PC-3 (cell line): Measurements from ENCODE around the gene SNAPC2.

Experiments
- EZH2 ChIP-seq: fragments of 300-600 bp; sonication (generic); IDR thresholded peaks from one replicate; pipeline ENCODE4 v1.6.1; 2017; ENCODE audit warnings: antibody characterized with exemption, mild to moderate bottlenecking, low read length; ENCODE audit not compliant: unreplicated experiment
- EZH2phosphoT487 ChIP-seq: fragments of 300-600 bp; sonication (generic); IDR thresholded peaks from 2 replicates; pipeline ENCODE4 v1.6.1; 2018; ENCODE audit warnings: mild to moderate bottlenecking, antibody characterized with exemption, low read length, borderline replicate concordance
- TF ChIP-seq, protein P1 (sequence below): fragments of 300-600 bp; sonication (generic); conservative IDR thresholded peaks from 2 replicates; pipeline ENCODE4 v1.5.1; 2017; ENCODE audit warnings: antibody characterized with exemption, low read depth, mild to moderate bottlenecking, low read length

DNA sequence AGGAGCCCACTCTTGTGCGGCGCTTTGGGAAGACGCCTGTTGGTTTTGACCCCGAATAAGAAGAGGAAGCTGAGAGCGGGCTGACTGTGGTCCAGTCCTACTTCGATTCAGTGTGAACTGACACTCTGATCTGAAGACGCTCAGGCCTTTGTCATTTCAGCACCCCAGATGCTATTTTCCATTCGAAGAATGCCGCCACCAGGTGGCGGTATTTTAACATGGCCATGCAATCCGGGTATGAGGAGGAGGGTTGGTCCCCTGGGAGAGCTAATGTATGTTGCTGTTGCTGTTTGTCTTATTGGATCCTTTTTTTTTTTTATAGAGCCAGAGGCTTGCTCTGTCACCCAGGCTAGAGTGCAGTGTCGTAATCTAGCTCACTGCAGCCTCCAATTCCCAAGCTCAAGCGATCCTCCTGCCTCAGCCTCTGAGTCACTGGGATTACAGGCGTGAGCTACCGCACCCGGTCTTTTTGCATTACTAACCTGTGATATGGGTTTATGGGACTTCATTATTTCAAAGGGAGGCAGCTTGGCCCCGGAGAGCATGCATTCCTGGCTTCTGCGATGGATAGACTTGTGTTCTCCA lies 24.1 kb downstream of the SNAPC2 start:
- TF ChIP-seq, protein P1, sequence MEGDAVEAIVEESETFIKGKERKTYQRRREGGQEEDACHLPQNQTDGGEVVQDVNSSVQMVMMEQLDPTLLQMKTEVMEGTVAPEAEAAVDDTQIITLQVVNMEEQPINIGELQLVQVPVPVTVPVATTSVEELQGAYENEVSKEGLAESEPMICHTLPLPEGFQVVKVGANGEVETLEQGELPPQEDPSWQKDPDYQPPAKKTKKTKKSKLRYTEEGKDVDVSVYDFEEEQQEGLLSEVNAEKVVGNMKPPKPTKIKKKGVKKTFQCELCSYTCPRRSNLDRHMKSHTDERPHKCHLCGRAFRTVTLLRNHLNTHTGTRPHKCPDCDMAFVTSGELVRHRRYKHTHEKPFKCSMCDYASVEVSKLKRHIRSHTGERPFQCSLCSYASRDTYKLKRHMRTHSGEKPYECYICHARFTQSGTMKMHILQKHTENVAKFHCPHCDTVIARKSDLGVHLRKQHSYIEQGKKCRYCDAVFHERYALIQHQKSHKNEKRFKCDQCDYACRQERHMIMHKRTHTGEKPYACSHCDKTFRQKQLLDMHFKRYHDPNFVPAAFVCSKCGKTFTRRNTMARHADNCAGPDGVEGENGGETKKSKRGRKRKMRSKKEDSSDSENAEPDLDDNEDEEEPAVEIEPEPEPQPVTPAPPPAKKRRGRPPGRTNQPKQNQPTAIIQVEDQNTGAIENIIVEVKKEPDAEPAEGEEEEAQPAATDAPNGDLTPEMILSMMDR, result peak; percentile 98
- TF ChIP-seq EZH2 (no peak), EZH2phosphoT487 (no peak)
